PC-3 (cell line): ENCODE data around the gene HIVEP3. TPM values are rescaled to one million over a fixed set of nuclear protein-coding genes. Genes with fewer than 3 reads are reported as not detected.

Experiments used
- ATAC-seq: fragments of 200-7000 bp; cut with Tn5 transposase; 2 replicates; pipeline ENCODE4 v1.9.1; 2020; ENCODE audit warnings: mild to moderate bottlenecking, moderate library complexity
- BruUV-seq: library from RNA; stranded (reverse); fragments of 400-500 nt; replicated peaks from 2 replicates; lab custom pipeline; 2021; lab: Mats Ljungman, UMichigan
- CTCF ChIA-PET: fragments of 300-600 bp; sonication (Branson Sonifier 250); formaldehyde crosslinking; loops from one replicate; lab custom pipeline; 2022; ENCODE audit warnings: antibody characterized with exemption; lab: Charles Lee
- POLR2A ChIA-PET: fragments of 300-600 bp; sonication (Branson Sonifier 250); formaldehyde crosslinking; loops from one replicate; lab custom pipeline; 2022; ENCODE audit warnings: antibody characterized with exemption; ENCODE audit not compliant: unreplicated experiment; lab: Charles Lee
- DNase-seq: peaks from one replicate; pipeline ENCODE4 v3.0.0-alpha.2; 2015
- H2AFZ ChIP-seq: fragments of 300-600 bp; sonication (generic); 2 replicates; pipeline ENCODE4 v1.6.0; 2016; ENCODE audit warnings: antibody characterized with exemption, low read length
- H3F3A ChIP-seq: fragments of 300-600 bp; sonication (generic); one replicate; pipeline ENCODE4 v1.6.0; 2017; ENCODE audit warnings: antibody characterized with exemption, low read length, control low read depth, mild to moderate bottlenecking; ENCODE audit not compliant: unreplicated experiment
- H3K27ac ChIP-seq: fragments of 300-600 bp; sonication (generic); 2 replicates; pipeline ENCODE4 v1.5.1; 2016; ENCODE audit warnings: mild to moderate bottlenecking, low read length
- H3K27me3 ChIP-seq: fragments of 300-600 bp; sonication (generic); 2 replicates; pipeline ENCODE4 v1.6.1; 2016; ENCODE audit warnings: low read length, mixed read lengths
- H3K36me3 ChIP-seq: fragments of 300-600 bp; sonication (generic); 2 replicates; pipeline ENCODE4 v1.6.1; 2016; ENCODE audit warnings: low read depth, mixed run types, low read length, mixed read lengths
- H3K4me1 ChIP-seq: fragments of 300-600 bp; sonication (generic); 2 replicates; pipeline ENCODE4 v1.5.1; 2016; ENCODE audit warnings: low read length; ENCODE audit not compliant: insufficient read depth
- H3K4me2 ChIP-seq: fragments of 300-600 bp; sonication (generic); 2 replicates; pipeline ENCODE4 v1.6.0; 2016; ENCODE audit warnings: low read length
- H3K4me3 ChIP-seq: fragments of 300-600 bp; sonication (generic); 2 replicates; pipeline ENCODE4 v1.5.1; 2016; ENCODE audit warnings: mild to moderate bottlenecking, low read length, mixed read lengths
- H3K79me2 ChIP-seq: fragments of 300-600 bp; sonication (generic); 2 replicates; pipeline ENCODE4 v1.6.1; 2017; ENCODE audit warnings: low read length, mixed read lengths
- H3K9ac ChIP-seq: fragments of 300-600 bp; sonication (generic); 2 replicates; pipeline ENCODE4 v1.6.0; 2016; ENCODE audit warnings: mild to moderate bottlenecking, low read length
- H3K9me2 ChIP-seq: fragments of 300-600 bp; sonication (generic); replicated peaks from 2 replicates; pipeline ENCODE4 v1.6.1; 2016; ENCODE audit warnings: mixed run types, low read length, mixed read lengths
- H3K9me3 ChIP-seq: fragments of 300-600 bp; sonication (generic); 2 replicates; pipeline ENCODE4 v1.6.1; 2016; ENCODE audit warnings: low read length, mixed read lengths
- H4K20me1 ChIP-seq: fragments of 300-600 bp; sonication (generic); 2 replicates; pipeline ENCODE4 v1.6.1; 2016; ENCODE audit warnings: low read length, mixed read lengths
- CTCF ChIP-seq: fragments of 300-600 bp; sonication (generic); conservative IDR thresholded peaks from 2 replicates; pipeline ENCODE4 v1.5.1; 2017; ENCODE audit warnings: antibody characterized with exemption, low read depth, mild to moderate bottlenecking, low read length
- EZH2 ChIP-seq: fragments of 300-600 bp; sonication (generic); IDR thresholded peaks from one replicate; pipeline ENCODE4 v1.6.1; 2017; ENCODE audit warnings: antibody characterized with exemption, mild to moderate bottlenecking, low read length; ENCODE audit not compliant: unreplicated experiment
- EZH2phosphoT487 ChIP-seq: fragments of 300-600 bp; sonication (generic); IDR thresholded peaks from 2 replicates; pipeline ENCODE4 v1.6.1; 2018; ENCODE audit warnings: mild to moderate bottlenecking, antibody characterized with exemption, low read length, borderline replicate concordance
- intact Hi-C: fragments of 100-400 bp; cut with micrococcal nuclease; formaldehyde crosslinking; loops from 2 replicates; pipeline ENCODE4 v1.9.0; 2023
- total RNA-seq: library from RNA; depleted of rRNA; stranded (reverse); fragments of >200 nt; gene quantifications from 2 replicates; pipeline ENCODE4 v1.2.3, GENCODE V29; 2014

HIVEP3 gene
- total RNA-seq, 1 experiment from 2014 or later = 9.8 TPM

- intact Hi-C loops = no loop called here
- DNase-seq = no peak
Observed at GRCh38 chr1:41616563-41616962, 302.2 kb downstream of the HIVEP3 start.

GRCh38 chr1:41615981-41616380, 302.7 kb downstream of the HIVEP3 start:
- no peaks in the 10 kb centered on the region for H3K79me2 ChIP-seq
- H3K27ac ChIP-seq = no peak overlapping the region
- no peaks in the 10 kb centered on the region for H3K36me3 ChIP-seq
- no peak for TF ChIP-seq CTCF
- H3K9me3 ChIP-seq = no peaks in the 10 kb centered on the region
- H3K9me2 ChIP-seq = no peaks in the 10 kb centered on the region
- H3F3A ChIP-seq = no peaks in the 10 kb centered on the region
- H3K4me2 ChIP-seq = no peak overlapping the region
- H3K4me1 ChIP-seq = no peaks in the 10 kb centered on the region
- no peak for ATAC-seq
- H3K9ac ChIP-seq = no peak overlapping the region
- BruUV-seq = no TSS peak
- ChIA-PET CTCF (no interaction called here), POLR2A (no interaction called here)
- intact Hi-C loops = no loop called here
- no peaks in the 10 kb centered on the region for H3K27me3 ChIP-seq
- H3K4me3 ChIP-seq = no peak overlapping the region
- no peaks in the 10 kb centered on the region for H4K20me1 ChIP-seq
- no peak overlapping the region for H2AFZ ChIP-seq
- DNase-seq = no peak

More at GRCh38 chr1:41616563-41616962, 302.2 kb downstream of the HIVEP3 start:
- no peaks in the 10 kb centered on the region for H3K27me3 ChIP-seq
- H3K4me3 ChIP-seq = no peak overlapping the region
- CTCF ChIA-PET = no interaction called here
- no peak overlapping the region for H3K4me2 ChIP-seq
- H3K27ac ChIP-seq = no peak overlapping the region
- POLR2A ChIA-PET = no interaction called here
- no peaks in the 10 kb centered on the region for H3K36me3 ChIP-seq
- H4K20me1 ChIP-seq = no peaks in the 10 kb centered on the region
- no peak overlapping the region for H2AFZ ChIP-seq
- no peaks in the 10 kb centered on the region for H3F3A ChIP-seq
- H3K4me1 ChIP-seq = no peaks in the 10 kb centered on the region
- no peak overlapping the region for H3K9ac ChIP-seq
- no peaks in the 10 kb centered on the region for H3K9me2 ChIP-seq
- no peak for ATAC-seq
- TF ChIP-seq EZH2 = no peak
- TF ChIP-seq CTCF = no peak
- TF ChIP-seq EZH2phosphoT487 = no peak
- no TSS peak for BruUV-seq
- no peaks in the 10 kb centered on the region for H3K79me2 ChIP-seq
- no peaks in the 10 kb centered on the region for H3K9me3 ChIP-seq

GRCh38 chr1:41615316-41615715, 303.4 kb downstream of the HIVEP3 start:
- Histone ChIP-seq H3K9me2 (no peaks in the 10 kb centered on the region), H3K79me2 (no peaks in the 10 kb centered on the region), H3K9ac (no peak overlapping the region), H4K20me1 (no peaks in the 10 kb centered on the region), H2AFZ (no peak overlapping the region), H3K4me1 (no peaks in the 10 kb centered on the region), H3K27me3 (no peaks in the 10 kb centered on the region), H3K4me3 (no peak overlapping the region), H3K36me3 (no peaks in the 10 kb centered on the region), H3K4me2 (no peak overlapping the region), H3K9me3 (no peaks in the 10 kb centered on the region), H3F3A (no peaks in the 10 kb centered on the region), H3K27ac (no peak overlapping the region)
- no TSS peak for BruUV-seq
- intact Hi-C loops = no loop called here
- no peak for DNase-seq
- no peak for ATAC-seq
- ChIA-PET POLR2A (no interaction called here), CTCF (no interaction called here)
- TF ChIP-seq EZH2phosphoT487 (no peak), CTCF (no peak), EZH2 (no peak)
